Thyroid gland (tissue), 4 donors: ENCODE data around the gene PWP1.

Experiments
- POLR2A ChIP-seq, 2 donors: fragments of 450-650 bp; IDR thresholded peaks; one replicate each; pipeline ENCODE4 v1.6.1; 2017; ENCODE audit warnings: antibody characterized with exemption in 2 of 2, mild to moderate bottlenecking in 2 of 2, moderate library complexity in 1 of 2
- TF ChIP-seq, protein P1 (sequence below), 6 experiments: fragments of 200-600 bp in 3 of 6; fragments of 450-650 bp in 3 of 6; sonication (generic) in 3 of 6; IDR thresholded peaks; one replicate each; pipeline ENCODE4 v1.5.1; 2016 to 2019; ENCODE audit warnings: antibody characterized with exemption in 6 of 6, mild to moderate bottlenecking in 2 of 6, inconsistent platforms in 1 of 6, moderate library complexity in 1 of 6

DNA sequence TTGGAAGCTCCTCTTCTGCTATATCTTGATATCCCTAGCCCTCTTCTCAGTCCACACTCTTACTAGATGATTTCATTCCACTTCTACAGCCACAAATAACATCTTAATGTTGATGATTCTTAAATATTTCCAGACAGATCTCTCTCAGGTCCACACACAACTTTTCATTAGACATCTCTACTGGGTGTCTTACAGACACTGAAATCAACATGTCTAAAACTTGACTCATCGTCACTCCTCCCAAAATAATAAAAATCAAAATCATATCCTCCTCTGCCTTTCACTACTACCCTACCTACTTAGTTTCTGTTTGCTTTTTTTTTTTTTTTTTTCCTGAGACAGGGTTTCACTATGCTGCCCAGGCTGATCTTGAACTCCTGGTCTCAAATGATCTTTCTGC is 63.5 kb downstream of the PWP1 start:
- TF ChIP-seq, protein P1, sequence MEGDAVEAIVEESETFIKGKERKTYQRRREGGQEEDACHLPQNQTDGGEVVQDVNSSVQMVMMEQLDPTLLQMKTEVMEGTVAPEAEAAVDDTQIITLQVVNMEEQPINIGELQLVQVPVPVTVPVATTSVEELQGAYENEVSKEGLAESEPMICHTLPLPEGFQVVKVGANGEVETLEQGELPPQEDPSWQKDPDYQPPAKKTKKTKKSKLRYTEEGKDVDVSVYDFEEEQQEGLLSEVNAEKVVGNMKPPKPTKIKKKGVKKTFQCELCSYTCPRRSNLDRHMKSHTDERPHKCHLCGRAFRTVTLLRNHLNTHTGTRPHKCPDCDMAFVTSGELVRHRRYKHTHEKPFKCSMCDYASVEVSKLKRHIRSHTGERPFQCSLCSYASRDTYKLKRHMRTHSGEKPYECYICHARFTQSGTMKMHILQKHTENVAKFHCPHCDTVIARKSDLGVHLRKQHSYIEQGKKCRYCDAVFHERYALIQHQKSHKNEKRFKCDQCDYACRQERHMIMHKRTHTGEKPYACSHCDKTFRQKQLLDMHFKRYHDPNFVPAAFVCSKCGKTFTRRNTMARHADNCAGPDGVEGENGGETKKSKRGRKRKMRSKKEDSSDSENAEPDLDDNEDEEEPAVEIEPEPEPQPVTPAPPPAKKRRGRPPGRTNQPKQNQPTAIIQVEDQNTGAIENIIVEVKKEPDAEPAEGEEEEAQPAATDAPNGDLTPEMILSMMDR (IDR thresholded peaks at IDR 0.05), result no peak
- no peak for TF ChIP-seq POLR2A (IDR thresholded peaks at IDR 0.05)
